Stimulated activated CD4-positive, alpha-beta T cell treated with anti-CD3 and anti-CD28 coated beads, Interleukin-2, amount 100 ng/mL, for 48 hours (primary cell): Measurements from ENCODE around the gene HMCN1.

Experiments
- DNase-seq, 2 donors: peaks; one replicate each; pipeline ENCODE4 v3.0.0-alpha.2; 2020

Gene HMCN1

DNA sequence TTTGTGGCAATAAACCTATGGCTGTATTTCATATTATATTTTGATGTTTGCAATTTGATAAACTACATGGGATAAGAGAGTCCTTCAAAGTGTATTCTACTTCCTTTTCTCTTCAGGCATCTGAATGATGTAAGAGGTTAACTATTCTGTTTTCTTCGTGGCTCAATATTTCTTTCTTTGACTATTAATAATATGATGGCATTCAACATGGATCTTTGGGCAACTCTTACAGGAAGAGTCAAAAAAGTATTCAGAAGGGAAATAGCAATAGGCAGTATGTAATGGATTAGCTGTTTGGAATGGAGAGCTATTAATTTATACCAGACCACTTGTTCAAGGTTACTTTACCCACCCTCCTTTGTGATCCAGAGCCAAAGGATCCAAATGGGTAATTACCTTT, 74.4 kb downstream of the HMCN1 start:
- no peak for DNase-seq

DNA sequence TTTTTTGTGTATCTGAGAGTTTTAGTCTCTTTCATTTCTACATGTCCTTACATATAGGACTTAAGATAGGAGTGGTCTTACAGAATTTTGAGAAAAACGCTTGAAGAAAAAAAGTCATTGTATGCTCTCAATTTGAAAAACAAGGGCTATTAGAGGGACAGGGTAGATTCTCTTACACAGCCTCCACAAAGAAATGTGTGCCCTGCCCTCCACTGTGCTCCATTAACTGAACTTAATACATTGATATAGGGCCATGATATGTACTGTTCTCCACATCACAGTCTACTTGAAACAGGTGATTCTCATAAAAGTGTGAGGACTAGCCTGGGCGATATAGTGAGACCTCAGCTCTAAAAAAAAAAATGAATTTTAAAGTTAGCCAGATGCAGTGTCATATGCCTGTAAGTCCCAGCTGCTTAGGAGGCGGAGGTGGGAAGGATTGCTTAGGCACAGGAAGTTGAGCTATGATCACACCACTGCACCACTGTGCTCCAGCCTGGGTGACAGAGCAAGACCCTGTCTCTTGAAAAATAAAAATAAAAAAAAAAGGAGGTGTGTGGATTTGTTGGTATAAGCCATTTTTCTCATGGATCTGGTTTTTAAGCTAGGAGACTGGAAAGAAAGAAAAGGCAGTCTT, 77.0 kb downstream of the HMCN1 start:
- no peak for DNase-seq

DNA sequence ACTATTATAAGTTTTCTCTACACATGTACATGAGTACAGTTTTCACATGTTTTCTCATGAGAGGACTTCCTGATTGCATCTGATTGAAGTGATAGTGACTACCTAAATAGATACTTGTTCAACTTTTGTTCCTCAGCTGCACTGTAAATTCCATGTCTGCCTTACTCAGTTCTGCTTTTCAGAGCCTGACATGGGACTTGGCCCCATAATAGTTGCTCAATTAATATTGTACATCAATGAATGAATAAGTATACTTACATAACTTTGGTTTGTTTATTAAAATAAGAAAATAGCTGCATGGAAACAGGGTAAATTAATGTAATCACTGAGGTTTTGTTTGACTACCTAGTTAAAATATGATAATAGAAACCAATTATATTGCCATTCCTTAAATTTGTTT, 78.7 kb downstream of the HMCN1 start:
- DNase-seq, result no peak

GRCh38 chr1:185813401-185813979, 79.3 kb downstream of the HMCN1 start:
- DNase-seq, result no peak

DNA sequence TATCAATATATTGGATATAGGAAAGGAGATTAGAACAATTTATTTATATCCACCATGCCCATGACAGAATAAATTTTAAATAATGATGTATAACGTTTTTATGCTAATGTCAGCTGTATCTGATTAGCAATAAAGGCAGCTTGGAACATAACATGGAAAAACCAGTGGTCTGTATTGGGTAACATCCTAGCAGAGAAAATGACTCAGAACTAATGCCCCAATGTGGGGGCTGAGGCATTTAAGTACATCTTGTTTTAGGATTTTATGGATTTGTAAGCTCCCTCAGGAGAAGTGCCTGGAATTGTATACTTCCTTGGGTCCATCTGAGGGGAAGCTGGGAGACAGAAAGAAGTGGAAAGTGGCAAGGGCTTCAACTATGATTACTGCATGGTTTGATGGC, 82.3 kb downstream of the HMCN1 start:
- DNase-seq, result no peak

DNA sequence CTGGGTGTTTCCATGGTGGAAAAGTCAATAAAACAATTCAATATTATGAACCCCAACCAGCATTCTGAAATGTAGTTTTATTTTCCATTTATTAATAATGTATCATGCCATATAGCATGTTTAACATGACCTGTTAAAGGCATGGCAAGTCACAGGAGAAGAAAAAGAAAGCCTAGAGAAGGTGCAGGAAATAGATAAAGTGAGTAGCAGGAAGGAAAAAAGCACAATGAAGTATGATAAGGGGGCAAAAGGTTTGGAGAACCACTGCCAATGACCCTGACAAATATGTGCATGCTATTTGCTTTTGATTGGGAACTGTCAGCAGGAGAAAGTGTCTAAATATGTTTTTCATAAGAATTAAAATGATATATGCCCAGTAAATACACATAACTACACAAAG, 85.6 kb downstream of the HMCN1 start:
- no peak for DNase-seq

GRCh38 chr1:185821612-185822385, 87.6 kb downstream of the HMCN1 start:
- DNase-seq, result no peak

GRCh38 chr1:185823467-185823866, 89.3 kb downstream of the HMCN1 start:
- DNase-seq, result no peak

DNA sequence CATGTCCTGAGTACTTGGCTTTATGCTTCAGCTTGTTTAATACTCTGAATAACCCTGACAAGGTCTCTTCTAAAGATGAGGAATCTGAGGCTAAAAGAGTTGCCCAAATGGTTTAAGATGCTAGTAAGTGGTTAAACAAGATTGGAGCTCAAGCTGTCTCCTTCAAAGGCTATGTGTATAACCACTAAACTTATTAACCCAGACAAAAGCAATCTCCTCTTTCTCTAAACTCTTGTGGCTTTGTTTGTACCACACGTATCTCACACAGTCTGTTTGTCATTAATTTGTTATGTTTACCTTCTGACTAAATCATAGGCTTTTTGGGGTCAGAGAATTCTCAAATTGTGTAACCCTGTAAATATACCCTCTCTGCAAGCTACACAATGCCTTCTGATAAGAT, 89.9 kb downstream of the HMCN1 start:
- DNase-seq, result no peak

DNA sequence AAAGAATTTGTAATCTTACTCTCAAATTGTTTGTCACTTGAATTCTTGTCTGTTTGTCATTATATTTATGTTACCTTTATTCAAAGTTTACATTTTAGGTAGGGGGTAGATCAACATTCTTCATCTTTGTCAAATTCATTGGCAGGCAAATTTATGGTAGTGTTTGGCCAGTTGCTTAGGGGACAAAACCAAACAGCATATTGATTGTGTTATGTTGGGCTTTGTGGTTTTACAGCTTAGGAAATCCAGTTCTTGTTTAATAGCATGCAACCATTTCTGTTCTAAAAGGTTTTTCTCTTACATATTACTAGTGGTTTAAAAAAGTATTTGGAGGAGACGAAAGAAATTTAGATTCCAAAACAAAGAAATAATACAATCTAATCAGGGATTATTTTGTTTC, 91.4 kb downstream of the HMCN1 start:
- no peak for DNase-seq

GRCh38 chr1:185834371-185834905, 100.2 kb downstream of the HMCN1 start:
- no peak for DNase-seq

- no peak for DNase-seq
Observed at GRCh38 chr1:185835191-185835590, 101.0 kb downstream of the HMCN1 start.

GRCh38 chr1:185837711-185838110, 103.5 kb downstream of the HMCN1 start:
- no peak for DNase-seq

GRCh38 chr1:185838111-185838510, 103.9 kb downstream of the HMCN1 start:
- DNase-seq, result no peak

- DNase-seq, result no peak
Observed at GRCh38 chr1:185840880-185841279, 106.7 kb downstream of the HMCN1 start.

- DNase-seq, result no peak
Observed at GRCh38 chr1:185843297-185843869, 109.2 kb downstream of the HMCN1 start.

- DNase-seq, result no peak
Observed at GRCh38 chr1:185843986-185844385, 109.8 kb downstream of the HMCN1 start.

DNA sequence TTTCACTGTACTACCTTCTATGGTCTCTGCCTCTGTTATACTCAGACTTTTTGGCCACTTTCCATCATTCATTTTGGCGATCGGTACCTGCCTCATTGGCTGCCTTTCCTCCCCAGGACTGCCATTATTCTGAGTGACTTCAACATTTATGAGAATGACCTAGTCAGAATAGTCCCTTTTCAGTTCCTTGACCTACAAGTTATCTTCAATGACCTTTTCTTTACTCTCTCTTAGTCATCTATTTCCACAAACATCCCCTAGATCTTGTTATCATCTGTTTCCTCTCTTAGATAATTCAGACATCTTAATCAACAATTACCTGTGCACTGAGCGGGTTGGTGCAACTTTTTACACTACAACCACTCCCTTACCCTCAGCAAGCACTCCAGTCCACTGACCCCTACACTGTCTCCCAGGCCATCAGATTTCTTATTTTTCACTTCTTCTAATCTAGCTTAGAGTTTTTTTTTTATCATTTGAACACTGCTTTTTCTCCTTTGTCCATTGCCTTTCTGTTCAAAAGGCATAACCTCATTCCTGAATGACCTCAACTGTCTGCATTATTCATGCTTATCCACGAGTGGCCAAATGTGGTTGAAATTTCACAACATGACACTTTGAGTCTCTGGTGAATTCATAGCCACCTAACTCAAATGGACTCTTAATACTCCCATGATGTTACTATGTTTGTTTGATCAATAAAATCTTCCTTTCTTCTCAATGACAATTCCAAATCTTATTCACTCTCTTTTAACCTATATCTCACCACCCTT, 112.7 kb downstream of the HMCN1 start:
- DNase-seq, result no peak

DNA sequence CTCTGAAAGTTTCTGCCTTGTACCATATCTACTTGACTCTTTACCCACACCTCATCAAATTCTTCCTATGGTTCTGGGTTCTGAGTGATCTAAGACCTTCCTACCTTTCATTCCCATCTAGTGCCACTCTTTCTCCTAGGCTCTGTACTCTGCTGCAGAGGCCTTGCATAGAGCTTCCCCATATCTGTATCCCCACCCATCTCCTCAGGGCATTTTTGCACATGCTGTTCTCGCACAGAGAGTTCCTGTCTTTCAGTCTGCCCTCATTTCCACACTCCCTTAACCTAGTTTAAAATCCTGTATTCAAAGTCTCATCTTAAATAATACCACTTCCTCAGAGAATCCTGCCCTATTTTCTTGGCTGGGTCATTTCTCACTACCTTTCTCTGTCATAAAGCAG, 114.8 kb downstream of the HMCN1 start:
- no peak for DNase-seq

DNA sequence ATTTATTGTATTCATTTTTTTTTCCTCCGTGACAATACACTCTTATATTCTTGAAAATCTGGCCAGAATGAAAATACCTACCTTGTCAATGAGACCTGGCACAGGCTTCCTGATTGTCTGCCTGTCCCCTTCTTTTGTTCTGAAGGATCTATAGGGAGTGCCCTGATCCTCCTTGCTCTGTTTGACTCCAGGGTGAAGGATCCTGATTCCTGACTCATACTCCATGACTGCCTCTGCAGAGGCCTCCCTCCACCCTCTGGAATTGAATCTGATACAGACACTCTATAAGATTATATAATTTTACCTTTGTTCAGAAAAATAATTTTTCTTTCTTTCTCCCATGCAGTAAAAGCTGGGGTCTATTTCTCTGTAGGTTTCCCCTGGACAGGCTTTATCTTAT, 116.2 kb downstream of the HMCN1 start:
- no peak for DNase-seq

DNA sequence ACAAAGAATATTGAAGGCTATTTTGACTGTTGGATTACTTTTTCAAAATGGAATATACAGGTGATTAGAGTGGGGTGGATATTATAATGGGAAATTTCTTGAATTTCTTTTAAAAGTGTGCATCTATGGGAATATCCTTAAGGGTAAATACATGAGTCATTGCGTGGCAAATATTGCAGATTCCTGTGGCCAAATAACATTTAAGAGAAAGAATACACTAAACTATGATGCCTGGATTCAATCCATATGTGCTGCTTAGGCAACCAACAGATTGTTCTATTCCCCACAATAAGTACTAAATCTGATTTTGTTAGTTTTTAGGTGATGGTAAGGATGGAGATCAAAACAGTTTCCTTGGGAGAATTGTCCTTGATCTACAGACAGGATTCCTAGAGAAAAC, 119.5 kb downstream of the HMCN1 start:
- DNase-seq, result no peak

DNA sequence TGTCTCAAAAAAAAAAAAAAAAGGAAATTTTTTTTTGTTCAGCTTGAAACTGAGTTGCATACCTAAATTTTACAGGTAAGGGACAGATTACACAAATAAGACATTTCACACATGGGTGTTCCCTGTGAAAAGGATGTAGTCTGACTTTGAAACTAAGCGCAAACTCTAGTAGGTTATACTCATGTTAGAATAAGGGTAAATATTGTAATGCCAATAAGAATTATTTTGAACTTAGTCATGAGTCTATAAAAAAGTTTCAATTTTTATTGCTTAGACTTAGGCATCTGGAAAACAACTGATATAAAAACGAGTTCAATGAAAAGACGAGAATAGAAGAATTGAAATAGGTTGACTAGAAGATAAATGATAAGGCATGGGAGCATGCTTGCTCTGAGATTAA, 122.3 kb downstream of the HMCN1 start:
- DNase-seq, result no peak

- DNase-seq, result no peak
Observed at GRCh38 chr1:185857442-185857841, 123.3 kb downstream of the HMCN1 start.
